Measurements from ENCODE around the gene SFSWAP. TPM values are rescaled to one million over a fixed set of nuclear protein-coding genes. Genes with fewer than 3 reads are reported as not detected.
A peak's percentile ranks its signal among the peaks of the same experiment; 100 is the strongest.
"Not testable (repeated sequence)": the region's sequence is repeated elsewhere in the genome, so short reads cannot be mapped to it uniquely, and the experiment has no call there.

SFSWAP gene
- total and polyA plus RNA-seq, 8 donors: 14.8 to 194 (median 45.2) TPM

DNA sequence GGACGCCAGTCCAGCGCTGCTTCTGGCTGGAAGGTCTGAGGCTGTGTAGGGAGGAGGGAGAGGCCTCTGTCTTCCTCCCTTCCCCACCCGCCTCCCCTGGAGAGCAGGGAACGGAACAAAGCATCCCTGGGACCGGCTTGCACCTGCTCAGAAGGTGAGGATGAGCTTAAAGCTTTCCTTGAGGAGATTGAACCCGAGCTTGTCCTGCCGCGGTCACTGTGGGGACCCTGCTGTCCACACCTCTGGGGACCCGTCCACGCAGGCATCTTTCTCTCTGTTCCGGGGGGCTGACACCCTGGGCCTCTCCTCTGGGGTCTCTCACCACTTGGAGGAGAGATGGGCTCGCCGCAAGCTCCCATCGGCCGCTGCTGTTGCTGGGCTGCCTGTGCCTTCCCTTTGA, 33.2 kb upstream of the SFSWAP start:
- Histone ChIP-seq H3K4me3 (no peak overlapping the region), H3K27me3 (peaks cover 0 to 50% (median 11%) of the 10 kb centered on the region in 3 donors), H3K4me1 (peaks cover 0 to 10% (median 0%) of the 10 kb centered on the region in 4 donors), H3K27ac (no peak overlapping the region), H3K9me3 (peaks cover 0 to 10% (median 9%) of the 10 kb centered on the region in 4 donors), H3K36me3 (no peaks in the 10 kb centered on the region)
- intact Hi-C loops (cut with DNase I; ENCODE audit: low total_unique reads): no loop called here
- TF ChIP-seq POLR2A (IDR thresholded peaks at IDR 0.05): no peak
- 75 to 85% (median 82%) methylated on average over 14 to 15 of the region's 15 CpGs for WGBS, 5 donors
- DNase-seq: no peak

DNA sequence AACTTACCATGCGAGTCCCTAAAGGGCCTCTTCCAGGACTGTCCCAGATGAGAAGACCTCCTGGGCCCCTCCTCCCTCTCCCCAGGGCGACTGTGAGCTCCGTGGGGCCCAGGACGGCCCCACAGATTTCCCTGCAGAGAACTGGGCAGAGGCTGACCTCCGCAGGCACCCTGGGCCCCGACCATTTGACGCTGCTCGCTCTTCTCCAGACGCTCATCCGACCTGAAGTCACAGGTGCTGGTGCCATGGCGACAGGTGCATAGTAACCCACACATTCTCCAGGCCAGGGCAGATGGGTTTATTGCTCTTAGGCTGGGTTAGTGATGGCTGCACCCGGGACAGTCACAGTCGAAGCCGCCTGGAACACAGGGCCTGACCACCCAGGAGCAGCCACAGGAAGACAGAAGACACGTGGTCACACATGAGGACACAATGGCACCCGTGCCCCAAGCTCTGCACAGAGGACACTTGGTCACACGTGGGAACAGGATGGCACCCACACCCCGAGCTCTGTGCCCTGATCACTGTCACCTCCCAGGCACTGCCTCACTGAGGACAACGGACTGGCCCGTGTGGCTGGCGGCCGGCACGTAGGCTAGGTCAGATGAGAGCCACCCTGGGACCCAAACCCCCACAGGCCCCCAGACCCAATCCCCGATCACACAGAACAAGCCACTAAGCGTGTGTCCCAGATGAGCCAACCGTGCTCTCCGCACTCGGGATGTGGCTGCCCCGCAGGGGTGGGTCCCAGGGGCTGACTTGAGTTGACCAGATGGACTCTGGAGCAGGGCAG, 32.3 kb upstream of the SFSWAP start:
- H3K36me3 ChIP-seq; H3K4me3 ChIP-seq; intact Hi-C loops (cut with DNase I; ENCODE audit: low total_unique reads); DNase-seq; H3K27ac ChIP-seq: not testable (repeated sequence)
- Histone ChIP-seq H3K9me3 (peaks cover 0 to 10% (median 9%) of the 10 kb centered on the region in 4 donors), H3K4me1 (peaks cover 0 to 10% (median 0%) of the 10 kb centered on the region in 4 donors), H3K27me3 (peaks cover 0 to 48% (median 11%) of the 10 kb centered on the region in 3 donors)
- WGBS, 5 donors: 69 to 93% (median 80%) methylated on average over 7 to 27 of the region's 29 CpGs

DNA sequence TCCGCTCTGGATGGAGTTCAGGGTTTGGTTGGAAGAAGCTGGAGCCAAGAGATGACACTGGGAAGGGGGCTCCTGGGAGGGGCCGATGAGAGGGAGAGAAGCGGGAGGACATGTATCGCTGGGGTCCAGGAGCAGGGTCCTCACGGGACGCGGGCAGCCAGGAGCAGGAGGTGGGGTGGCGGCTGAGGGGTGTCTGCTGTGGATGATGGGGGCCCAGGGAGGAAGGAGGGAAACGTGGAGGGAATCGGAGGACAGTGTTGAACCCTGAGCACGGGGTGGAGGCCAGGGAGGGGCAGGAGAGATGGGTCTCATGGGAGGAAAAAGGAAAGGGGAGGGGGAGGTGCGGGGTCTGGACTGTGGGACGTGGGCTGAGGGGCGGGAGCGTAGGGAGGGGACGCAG, 31.7 kb upstream of the SFSWAP start:
- H3K36me3 ChIP-seq; H3K27ac ChIP-seq; DNase-seq; intact Hi-C loops (cut with DNase I; ENCODE audit: low total_unique reads); H3K9me3 ChIP-seq; H3K4me3 ChIP-seq: not testable (repeated sequence)
- Histone ChIP-seq H3K4me1 (peaks cover 0 to 10% (median 0%) of the 10 kb centered on the region in 4 donors), H3K27me3 (peaks cover 0 to 54% (median 11%) of the 10 kb centered on the region in 3 donors)
- 85 to 100% (median 93%) methylated on average over 1 to 7 of the region's 16 CpGs for WGBS, 5 donors

DNA sequence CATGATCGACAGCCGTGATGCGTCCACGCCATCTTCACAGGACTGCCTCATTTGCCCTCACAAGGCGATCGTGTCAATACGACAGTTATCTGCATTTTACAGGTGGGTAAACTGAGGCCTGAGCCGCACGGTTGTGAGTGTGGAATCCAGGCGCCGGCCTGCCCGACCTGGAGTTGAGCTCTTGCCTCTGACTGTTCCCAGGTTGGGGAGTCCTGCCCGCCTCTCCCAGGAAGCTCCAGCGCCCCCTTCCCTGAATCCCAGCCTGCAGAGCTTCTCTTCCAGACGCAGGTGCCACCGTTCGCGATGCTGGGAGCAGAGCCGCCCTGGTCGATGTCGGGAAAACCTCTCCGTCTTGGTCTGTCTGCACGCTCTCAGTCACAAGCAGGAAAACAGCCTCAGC, 31.1 kb upstream of the SFSWAP start:
- H3K27ac ChIP-seq; H3K36me3 ChIP-seq; DNase-seq; intact Hi-C loops (cut with DNase I; ENCODE audit: low total_unique reads); H3K9me3 ChIP-seq; H3K4me3 ChIP-seq: not testable (repeated sequence)
- peaks cover 0 to 10% (median 0%) of the 10 kb centered on the region in 4 donors for H3K4me1 ChIP-seq
- H3K27me3 ChIP-seq: peaks cover 0 to 57% (median 11%) of the 10 kb centered on the region in 3 donors
- 60 to 91% (median 78%) methylated on average over 1 to 11 of the region's 23 CpGs; no CpG with 5 or more reads in 1 of the 5 donors for WGBS, 5 donors

DNA sequence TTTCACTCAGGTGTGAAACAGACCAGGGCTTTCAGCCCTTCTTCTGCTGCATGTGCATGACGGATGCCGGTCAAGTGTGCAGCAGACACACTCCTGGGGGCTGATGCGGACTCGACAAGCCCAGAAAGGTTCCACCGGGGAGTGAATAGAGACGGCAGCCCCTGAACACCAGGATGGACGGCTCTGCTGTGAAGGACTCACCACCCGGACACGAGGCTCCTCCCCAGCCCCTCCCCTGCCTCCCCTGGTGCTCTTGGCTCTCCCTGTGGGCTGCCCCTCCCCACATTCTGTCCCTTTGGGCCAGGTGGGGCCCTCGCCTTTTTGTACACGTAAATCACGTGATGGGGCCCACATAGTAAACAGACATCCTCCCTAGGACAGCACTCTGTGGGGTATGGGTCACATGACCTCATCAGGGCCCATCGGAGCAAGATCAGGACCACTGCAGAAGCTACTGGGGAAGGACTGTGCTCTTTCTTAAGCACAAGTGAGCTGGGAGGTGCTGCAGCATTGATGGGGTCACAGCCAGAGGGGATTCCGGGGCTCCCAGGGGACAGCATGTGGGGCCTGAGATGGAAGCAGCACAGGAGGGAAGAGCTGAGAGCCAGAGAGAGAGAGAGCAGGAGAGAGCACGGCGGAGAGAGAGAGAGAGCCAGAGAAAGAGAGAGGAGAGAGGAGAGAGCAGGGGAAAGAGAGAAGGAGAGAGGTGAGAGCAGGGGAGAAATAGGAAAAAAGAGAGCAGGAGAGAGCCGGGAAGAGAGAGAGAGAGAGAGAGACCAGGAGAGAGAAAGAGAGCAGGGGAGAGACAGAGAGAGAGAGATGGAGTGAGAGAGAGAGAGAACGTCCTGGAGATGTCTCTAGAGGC, 30.3 kb upstream of the SFSWAP start:
- DNase-seq; intact Hi-C loops (cut with DNase I; ENCODE audit: low total_unique reads): not testable (repeated sequence)
- WGBS, 5 donors: 71 to 76% (median 72%) methylated on average over 6 to 15 of the region's 18 CpGs

DNA sequence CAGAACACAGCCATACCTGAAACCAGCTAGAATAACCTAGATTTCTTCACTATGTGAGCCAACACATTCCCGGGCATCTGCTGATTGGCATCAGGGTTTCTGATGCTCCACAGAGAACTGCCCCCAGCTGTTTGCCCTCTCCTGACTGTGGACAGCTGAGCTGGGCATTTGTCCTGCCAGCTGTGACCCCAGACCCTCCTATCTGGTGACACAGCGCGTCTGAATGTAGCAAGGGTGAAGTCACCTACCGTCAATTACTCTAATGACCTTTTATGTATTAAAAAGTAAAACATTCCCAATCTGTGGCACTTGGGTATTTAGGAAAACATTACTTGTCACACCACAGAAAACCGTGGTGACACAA, 29.7 kb upstream of the SFSWAP start:
- H3K36me3 ChIP-seq: no peaks in the 10 kb centered on the region
- peaks cover 0 to 51% (median 11%) of the 10 kb centered on the region in 3 donors for H3K27me3 ChIP-seq
- H3K4me1 ChIP-seq: peaks cover 0 to 10% (median 0%) of the 10 kb centered on the region in 4 donors
- no peaks in the 10 kb centered on the region for H3K9me3 ChIP-seq
- no peak for DNase-seq
- no peak overlapping the region for H3K4me3 ChIP-seq
- no peak overlapping the region for H3K27ac ChIP-seq
- intact Hi-C loops (cut with DNase I; ENCODE audit: low total_unique reads): no loop called here
- TF ChIP-seq POLR2A (IDR thresholded peaks at IDR 0.05) (no peak), POLR2AphosphoS5 (IDR thresholded peaks at IDR 0.05) (no peak), EP300 (IDR thresholded peaks at IDR 0.05) (no peak)
- TF ChIP-seq, protein P1, sequence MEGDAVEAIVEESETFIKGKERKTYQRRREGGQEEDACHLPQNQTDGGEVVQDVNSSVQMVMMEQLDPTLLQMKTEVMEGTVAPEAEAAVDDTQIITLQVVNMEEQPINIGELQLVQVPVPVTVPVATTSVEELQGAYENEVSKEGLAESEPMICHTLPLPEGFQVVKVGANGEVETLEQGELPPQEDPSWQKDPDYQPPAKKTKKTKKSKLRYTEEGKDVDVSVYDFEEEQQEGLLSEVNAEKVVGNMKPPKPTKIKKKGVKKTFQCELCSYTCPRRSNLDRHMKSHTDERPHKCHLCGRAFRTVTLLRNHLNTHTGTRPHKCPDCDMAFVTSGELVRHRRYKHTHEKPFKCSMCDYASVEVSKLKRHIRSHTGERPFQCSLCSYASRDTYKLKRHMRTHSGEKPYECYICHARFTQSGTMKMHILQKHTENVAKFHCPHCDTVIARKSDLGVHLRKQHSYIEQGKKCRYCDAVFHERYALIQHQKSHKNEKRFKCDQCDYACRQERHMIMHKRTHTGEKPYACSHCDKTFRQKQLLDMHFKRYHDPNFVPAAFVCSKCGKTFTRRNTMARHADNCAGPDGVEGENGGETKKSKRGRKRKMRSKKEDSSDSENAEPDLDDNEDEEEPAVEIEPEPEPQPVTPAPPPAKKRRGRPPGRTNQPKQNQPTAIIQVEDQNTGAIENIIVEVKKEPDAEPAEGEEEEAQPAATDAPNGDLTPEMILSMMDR (IDR thresholded peaks at IDR 0.05): no peak
- 52 to 74% (median 69%) methylated on average over 5 of the region's 5 CpGs for WGBS, 5 donors

More for the DNA sequence above, 30.3 kb upstream of the SFSWAP start:
- not testable (repeated sequence) for H3K4me3 ChIP-seq, H3K27ac ChIP-seq, H3K9me3 ChIP-seq, H3K36me3 ChIP-seq
- Histone ChIP-seq H3K4me1 (peaks cover 0 to 10% (median 0%) of the 10 kb centered on the region in 4 donors), H3K27me3 (peaks cover 0 to 51% (median 11%) of the 10 kb centered on the region in 3 donors)

DNA sequence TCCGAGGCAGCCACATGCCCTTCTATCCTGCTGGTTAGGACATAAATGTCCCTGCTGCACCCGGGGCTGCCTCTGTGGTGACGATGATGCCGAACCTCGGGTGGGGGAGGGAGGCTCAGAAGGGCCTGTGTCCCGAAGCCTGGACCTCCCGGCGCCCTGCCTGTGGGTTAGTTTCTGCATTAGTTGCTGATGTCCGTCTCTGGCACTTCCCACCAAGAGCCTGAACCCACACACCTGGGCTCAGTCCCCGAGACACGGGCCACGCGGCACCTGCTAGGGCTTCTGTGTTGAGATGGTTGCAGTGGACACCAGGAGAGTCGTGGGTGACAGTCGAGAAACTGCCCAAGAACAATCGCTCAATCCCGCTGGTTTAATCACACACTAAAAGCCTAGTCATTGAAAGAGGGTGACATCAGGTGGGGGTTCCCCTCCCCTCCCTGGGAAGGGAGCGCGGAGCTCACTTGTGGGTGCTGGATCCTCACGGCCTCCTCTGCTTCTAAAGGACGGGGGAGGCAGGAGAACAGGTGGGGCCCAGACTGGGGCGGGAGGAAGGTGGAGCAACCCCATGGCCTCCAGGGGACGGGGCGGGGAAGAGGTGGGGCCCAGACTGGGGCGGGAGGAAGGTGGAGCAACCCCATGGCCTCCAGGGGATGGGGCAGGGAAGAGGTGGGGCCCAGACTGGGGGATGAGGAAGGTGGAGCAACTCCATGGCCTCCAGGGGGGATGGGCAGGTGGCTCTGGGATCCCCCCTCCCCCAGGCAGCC, 29.0 kb upstream of the SFSWAP start:
- H3K9me3 ChIP-seq; H3K27ac ChIP-seq; intact Hi-C loops (cut with DNase I; ENCODE audit: low total_unique reads); H3K36me3 ChIP-seq: not testable (repeated sequence)
- H3K4me3 ChIP-seq: peak overlapping the region in 1 of 4 donors; percentile 9
- peaks cover 0 to 10% (median 0%) of the 10 kb centered on the region in 4 donors for H3K4me1 ChIP-seq
- H3K27me3 ChIP-seq: peaks cover 0 to 51% (median 11%) of the 10 kb centered on the region in 3 donors
- peak; percentile 27 to 71 for DNase-seq
- 28 to 52% (median 36%) methylated on average over 20 to 25 of the region's 25 CpGs for WGBS, 5 donors

Data from stomach (tissue), 9 donors.